ENCODE measurements around the gene LRRC4C.

DNA sequence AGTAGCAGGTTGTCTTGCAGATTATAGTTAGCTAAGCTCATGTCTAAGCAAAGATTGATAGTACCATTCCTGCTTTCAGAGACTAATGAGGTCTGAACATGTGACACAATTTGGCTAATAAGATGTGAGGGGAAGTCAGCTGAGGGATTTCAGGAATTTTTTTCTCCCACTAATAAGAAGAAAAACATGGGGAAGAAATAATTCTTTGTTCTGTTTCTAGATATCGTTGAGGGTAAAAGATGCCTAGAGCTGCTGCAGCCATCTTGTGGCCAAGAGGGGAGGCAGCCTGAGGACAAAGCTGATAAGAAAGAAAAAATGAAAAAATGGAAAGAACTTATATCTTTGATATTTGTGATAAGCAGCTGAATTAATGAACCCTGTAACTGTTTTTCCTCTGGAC, 1334.4 kb downstream of the LRRC4C start:
- TF ChIP-seq, protein P1, sequence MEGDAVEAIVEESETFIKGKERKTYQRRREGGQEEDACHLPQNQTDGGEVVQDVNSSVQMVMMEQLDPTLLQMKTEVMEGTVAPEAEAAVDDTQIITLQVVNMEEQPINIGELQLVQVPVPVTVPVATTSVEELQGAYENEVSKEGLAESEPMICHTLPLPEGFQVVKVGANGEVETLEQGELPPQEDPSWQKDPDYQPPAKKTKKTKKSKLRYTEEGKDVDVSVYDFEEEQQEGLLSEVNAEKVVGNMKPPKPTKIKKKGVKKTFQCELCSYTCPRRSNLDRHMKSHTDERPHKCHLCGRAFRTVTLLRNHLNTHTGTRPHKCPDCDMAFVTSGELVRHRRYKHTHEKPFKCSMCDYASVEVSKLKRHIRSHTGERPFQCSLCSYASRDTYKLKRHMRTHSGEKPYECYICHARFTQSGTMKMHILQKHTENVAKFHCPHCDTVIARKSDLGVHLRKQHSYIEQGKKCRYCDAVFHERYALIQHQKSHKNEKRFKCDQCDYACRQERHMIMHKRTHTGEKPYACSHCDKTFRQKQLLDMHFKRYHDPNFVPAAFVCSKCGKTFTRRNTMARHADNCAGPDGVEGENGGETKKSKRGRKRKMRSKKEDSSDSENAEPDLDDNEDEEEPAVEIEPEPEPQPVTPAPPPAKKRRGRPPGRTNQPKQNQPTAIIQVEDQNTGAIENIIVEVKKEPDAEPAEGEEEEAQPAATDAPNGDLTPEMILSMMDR (IDR thresholded peaks at IDR 0.05), result no peak
- TF ChIP-seq EP300 (IDR thresholded peaks at IDR 0.05), result no peak
